Measurements from ENCODE around the gene FBLN2.
"Not testable (repeated sequence)": the region's sequence is repeated elsewhere in the genome, so short reads cannot be mapped to it uniquely, and the experiment has no call there.

The FBLN2 gene

DNA sequence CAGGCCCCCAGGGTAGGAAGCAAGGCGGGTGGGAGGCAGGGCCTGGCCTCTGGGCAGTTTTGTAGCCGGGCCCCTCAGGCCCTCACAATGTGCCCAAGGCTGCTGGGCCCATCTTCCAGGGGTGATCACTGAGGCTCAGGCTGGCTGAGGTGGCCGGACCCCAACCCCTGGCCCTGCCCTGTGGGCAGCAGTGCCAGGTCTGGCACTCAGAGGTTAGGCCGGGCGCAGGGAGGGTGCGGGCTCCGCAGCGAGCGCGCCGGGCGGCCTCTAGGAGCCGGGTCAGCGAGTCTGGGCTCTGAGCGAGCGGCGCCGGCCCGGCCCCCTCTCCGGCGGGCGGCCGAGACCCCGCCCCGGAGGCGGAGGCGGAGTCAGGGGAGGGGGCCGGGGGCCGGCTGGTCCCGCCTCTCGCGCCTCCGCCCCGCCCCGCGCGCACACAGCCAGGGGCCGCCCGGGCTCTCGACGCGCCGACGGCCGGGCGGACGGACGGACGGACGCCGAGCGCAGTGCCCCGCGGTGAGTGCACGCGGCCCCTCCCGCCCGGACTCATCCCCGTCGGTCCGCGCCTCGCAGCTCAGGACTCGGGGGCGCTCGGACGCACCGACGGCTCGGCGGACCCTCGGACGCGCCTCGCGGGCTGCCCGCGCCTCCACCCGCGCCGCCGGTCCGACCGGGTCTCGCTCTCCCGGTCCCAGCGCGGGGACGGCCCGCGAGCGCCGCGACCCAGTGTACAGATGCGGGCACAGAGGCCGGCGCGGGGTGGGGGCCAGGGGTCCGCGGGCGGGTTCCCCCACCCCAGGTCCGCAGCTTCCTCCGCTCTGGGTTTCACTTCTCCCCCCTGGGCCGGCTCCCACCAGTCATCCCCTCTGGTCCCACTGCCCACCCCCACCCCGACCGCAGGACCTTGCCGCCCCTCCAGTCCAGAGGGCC, at the start of gene FBLN2:
FBLN2 (plus strand) TSS at position 430 of the 927 bp plus-strand sequence. CDS start 21,231 bp downstream, outside the sequence.
- no peak for DNase-seq

DNA sequence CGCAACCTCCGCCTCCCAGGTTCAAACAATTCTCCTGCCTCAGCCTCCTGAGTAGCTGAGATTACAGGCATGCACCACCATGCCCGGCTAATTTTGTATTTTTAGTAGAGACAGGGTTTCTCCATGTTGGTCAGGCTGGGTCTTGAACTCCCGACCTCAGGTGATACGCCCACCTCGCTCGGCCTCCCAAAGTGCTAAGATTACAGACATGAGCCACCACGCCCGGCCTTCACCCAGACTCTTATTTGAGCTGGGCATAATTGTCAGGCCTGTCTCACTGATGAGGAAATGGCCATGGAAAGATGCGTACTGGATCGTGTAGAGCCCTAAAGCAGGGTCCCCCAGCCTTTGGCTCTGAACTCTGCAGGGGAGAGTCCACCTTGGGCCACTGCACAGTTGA, 49.7 kb upstream of the FBLN2 start:
- not testable (repeated sequence) for DNase-seq

DNA sequence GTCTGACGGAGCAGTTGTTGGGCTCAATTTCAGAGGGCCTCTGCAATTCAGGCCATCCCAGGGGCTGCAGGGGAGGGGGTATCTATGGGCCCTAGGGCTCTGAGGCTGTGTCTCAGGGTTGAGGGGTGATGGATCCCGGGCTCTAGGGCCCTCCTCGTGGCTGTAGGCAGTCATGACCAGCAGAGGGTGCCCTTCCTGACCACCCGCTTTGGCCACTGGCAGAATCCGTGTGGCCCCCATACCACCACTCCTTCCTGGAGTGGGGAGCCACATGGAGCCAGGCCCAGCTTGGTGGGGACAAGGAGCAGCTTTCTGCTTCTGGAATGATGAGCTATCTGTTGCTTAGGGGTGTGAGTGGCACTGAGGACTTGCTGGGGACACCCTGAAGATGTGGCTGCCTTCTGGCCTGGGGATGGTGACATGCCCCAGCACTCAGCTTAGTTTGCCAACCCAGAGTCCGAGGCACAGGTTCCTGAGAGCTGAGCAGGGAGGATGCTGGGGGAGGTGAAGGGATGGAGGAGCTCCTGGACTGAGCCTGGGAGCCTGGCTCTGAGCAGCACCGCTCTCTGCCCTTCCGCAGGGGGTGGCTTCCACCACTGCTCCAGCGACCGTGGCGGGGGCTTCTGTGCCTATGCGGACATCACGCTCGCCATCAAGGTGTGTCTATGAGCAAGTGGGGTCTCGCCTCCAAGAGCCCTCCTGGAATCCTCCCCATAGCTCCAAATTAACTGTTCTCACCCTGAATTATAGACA, 48.6 kb upstream of the FBLN2 start:
- DNase-seq = no peak

DNA sequence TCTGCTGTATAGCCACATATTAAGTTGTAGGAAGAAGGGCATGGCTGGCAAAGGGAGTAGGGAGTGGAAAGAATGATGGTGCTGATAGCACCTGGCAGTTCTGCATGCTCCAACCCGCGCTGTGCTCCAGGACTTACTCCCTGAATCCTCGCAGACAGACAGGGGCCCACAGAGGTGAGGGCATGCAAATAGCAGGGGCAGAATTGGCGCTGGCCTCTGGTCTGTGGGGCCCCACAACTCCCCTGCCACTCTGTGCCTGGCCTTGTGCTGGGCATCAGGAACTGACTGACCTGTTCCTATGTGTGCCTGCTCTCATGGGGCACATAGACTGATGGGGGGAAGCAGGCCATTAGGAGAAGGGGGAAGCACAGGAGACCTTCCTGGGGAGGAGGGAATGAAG, 47.9 kb upstream of the FBLN2 start:
- DNase-seq = no peak

DNA sequence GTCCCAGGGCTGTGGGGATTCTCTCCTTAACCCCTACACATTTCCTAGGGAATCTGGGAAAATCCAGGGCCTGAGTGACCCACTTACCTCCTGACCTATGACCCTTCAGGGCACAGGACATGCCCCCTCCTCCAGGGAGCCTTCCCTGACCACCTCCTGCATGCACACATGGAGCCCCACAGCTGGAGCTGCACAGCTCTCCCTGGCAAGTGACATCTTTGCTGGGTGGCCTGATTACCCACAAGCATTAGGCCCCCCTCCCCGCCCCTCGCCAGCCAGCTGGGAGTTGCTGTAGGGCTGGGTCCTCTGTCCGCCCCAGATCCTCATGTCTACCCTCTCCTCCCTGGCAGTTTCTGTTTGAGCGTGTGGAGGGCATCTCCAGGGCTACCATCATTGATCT, 47.4 kb upstream of the FBLN2 start:
- DNase-seq = no peak

DNA sequence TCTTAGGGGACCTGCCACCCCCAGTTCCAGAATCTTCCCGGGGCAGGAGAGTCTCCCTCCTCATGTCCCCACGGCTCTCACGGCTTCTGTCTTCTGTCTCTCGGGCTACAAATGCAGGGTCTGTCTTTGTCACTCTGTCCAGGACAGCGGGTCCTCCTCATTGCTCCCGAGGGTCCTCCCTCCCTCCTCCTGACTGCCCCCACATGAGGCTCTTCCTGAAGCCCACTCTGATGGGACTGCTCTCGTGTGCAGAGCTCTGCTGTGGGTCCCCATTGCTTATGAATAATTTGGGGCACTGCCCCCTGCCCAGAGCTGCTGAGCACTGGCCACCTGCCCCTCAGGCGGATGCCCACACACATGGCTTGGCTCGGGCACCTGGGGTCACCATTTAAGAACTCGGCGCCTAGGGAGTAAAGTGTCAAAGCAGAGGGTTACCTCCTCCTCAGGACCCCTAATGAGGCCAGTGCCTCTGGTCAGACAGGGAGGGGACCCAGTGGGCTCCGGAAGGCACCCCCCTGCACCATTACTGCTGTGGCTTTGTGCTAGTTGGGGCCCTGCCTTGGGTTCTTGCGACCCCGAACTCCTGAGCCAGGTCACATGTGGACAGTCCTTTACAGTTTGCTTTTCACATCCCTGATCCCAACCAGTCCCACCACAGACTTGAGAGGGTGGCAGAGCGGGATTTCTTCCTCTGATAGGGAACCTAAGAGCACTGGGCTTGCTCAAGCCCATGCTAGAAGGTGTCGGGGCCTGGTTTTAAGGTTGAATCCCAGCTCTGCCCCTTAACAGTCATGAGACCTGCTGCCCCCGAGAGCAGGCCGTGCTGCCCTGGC, 46.8 kb upstream of the FBLN2 start:
- DNase-seq = no peak

DNA sequence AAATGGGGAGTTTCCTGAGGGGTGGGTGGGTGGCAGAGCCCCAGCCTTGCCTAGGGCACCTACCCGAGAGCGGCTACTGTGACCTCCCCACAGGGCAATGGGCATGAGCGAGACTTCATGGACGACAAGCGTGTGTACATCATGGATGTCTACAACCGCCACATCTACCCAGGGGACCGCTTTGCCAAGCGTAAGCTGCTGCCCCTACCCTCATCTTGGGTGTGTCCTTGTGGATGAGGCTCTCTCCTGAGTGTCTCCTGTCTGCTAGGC, 46.2 kb upstream of the FBLN2 start:
- DNase-seq = no peak

DNA sequence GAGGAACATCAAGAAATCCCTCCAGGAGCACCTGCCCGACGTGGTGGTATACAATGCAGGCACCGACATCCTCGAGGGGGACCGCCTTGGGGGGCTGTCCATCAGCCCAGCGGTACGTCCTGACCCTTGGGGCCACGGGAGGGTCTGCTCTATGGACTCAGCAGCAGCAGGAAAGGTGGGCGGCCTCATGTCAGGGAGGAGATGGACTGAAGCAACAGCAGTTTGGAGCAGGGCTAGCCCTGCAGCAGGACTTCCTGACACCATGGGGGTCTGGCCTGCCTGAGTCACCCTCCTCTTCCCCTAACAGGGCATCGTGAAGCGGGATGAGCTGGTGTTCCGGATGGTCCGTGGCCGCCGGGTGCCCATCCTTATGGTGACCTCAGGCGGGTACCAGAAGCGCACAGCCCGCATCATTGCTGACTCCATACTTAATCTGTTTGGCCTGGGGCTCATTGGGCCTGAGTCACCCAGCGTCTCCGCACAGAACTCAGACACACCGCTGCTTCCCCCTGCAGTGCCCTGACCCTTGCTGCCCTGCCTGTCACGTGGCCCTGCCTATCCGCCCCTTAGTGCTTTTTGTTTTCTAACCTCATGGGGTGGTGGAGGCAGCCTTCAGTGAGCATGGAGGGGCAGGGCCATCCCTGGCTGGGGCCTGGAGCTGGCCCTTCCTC, 44.6 kb upstream of the FBLN2 start:
- DNase-seq = no peak

DNA sequence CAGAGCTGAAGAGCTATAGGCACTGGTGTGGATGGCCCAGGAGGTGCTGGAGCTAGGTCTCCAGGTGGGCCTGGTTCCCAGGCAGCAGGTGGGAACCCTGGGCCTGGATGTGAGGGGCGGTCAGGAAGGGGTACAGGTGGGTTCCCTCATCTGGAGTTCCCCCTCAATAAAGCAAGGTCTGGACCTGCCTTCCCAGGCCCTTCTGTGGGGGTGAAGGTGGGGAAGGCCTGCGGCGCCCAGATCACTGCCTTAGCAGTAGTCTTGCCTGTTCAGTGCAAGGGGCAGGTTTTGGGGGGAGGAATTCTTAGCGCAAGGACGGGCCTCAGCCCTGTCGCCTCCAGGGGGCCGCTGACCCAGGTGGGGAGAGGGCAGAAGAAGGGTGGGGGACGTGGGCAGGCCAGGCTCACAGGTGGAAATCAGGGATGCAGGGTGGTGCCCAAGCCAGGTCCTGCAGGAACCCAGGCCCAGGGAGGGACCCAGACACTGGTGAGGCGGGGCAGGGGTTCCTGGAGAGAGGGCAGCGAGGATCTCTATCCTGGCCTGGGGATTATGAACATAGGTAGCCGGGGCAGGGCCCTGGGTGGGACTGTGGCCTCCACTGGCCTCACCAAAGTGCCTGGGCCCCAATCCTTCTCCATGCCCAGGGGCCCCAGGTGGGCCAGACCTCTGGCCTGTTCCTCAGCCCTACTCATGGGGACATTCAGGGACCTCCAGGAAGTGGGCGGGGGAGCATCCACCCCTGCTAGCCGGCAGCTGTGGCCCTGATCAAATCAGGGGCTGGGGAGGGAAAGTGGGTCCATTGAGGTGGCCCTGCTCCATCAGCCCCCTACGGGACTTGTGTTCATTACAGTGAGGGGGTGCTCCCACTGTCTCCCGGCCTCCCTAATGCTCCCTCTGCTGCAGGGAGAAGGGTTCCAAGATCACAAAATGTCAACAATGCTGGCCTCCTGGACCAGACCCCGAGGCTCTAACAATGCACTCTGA, 43.5 kb upstream of the FBLN2 start:
- DNase-seq = no peak

DNA sequence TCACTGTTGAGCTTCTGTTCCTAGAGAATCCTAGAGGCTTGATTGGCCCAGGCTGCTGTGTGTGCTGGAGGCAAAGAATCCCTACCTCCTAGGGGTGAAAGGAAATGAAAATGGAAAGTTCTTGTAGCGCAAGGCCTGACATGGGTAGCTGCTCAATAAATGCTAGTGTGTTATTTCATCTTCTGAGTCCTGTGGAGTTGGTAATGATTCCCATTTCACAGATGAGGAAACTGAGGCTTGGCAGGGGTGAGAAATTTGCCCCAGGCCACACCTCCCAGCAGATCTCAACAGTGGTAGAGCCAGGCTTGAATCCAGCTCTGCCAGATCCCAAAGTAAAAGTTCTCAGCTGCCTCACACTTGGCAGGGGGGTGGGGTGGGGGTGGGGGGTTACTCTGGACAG, 42.7 kb upstream of the FBLN2 start:
- DNase-seq = no peak

DNA sequence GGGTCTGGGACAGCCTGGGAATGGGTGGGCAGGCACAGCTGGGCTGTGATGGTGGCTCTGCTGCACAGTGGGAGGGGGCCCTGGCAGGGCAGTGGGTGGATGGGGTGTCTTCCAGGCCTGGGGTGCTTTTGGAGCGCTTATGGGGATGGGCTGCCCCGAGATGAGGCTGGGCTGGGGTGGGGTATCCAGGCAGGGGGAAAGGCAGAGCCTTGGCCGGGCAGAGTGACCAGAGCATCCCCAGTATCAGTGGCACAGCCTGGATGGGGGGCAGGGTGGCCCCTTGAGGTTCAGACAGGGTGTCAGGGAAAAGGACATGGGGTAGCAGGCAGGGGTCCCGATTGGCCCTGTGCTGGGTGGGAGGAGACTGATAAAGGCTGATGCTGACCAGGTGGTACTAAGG, 42.2 kb upstream of the FBLN2 start:
- no peak for DNase-seq

DNA sequence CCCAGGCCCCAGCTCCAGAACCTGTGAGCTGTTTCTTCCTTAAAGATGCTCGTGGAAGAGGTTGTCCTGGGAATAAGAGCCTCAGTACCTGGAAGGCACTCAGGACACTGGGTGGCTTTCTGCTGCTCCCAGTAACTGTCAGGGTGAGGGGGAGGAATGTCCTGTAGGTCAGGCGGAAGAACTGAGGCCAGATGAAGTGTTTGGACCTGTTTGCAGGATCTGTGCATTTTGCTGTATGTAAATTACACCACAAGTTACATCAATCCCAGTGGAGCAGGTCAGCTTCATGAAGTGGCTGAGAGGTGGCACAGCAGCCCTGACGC, 41.7 kb upstream of the FBLN2 start:
- no peak for DNase-seq

DNA sequence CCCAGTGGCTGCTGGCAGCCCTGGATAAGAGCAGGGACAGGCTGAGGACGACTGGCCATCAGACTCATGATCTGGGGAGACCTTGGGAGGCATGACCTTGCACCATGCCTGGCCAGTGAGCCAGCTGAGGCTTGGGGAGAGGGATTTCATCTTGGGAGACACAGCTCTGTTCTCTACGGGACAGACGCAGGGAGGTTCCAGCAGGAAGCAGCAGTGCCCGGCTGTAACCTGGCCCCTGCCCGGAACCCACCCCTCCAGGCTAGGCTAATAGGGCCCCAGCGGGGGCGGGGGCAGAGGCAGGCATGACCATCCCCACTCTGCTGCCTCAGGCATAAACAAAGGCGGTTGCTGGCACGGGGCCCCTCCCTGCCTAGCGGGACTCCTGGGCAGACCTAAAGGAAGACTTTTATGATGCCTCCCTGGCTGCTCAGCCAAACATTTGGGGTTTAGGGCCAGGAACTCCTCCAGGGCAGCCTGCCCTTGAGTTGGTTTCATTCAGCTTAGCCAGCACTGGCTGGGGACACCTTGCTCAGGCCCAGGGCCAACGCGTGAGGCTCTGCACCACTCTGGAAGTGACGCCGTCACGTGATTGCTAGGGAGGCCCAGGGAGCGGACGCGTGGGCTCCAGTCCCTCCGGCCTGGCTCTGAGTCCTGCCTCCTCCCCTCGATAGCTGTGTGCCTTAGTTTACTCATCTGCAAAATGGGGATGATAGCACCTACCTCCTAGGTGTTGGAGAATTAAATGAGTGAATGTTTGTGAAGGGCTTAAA, 41.2 kb upstream of the FBLN2 start:
- no peak for DNase-seq

DNA sequence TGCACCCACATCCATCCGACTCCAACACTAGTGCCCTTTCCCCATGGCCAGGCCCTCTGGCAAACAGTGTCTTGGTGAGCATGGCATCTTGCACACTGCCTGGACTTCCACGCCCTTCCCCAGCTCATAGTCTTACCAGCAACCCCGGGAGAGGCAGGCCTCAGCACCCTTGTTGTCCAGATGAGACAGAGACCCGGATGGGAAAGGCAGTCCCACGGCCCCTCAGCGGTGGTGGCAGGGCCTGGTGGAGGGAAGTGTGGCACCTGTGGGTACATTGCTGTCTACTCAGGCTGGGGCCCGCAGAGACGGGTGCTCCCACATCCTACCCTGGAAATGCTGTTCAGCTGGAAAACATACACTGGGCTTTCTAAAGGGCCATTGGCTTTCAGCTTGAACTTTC, 40.4 kb upstream of the FBLN2 start:
- DNase-seq = no peak

DNA sequence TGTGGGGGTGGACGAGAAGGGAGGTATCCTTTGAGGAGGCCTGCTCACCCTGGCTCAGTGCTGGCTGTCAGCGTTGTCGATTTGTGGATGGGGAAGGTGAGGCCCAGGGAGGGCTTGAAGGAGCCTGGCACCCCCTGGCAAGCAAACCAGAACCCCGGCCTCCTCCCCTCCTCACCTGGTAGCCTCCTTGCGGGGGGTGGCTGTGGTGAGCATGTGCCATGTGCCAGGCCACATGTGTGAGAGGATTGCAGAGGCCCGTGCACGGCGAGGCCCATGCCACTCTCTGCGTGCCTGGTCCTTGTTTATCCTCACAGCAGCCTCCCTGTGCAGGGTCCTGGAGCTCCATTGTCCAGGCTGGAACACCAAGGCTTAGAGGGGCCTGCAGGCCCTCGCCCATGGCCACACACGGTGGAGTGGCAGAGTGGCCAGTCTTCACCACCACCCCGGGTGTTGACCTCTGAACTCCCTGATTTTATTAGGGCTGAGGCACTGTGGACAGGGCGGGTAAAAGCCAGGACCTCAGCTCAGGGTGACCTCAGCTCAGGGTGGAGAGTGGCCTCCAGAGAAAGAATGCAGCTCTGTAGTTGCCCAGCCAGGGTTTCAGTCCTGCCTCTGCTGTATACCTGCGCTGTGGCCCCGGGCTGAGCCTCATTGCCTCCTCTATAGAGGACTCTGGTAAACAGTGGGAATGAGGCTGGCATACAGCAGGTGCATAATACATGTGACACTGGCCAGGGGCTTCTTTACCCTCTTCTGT, 39.7 kb upstream of the FBLN2 start:
- no peak for DNase-seq

DNA sequence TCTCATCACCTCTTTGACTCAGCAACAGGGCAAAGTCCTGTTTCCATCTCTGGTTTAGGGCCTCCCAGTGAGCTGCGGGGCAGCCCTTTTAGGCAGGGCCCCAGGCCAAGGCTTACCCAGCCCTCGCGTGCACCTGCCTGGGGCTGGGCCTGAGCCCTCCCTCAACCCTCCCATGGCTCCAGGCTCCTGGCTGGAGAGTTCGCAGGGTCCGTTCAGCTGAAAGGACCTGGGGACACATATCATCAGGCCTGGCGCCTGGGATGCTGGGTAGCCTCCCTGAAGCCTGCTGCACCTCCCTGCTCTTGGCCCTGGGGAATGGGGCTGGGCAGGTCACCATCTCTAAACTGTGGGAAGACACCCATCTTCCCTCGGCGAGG, 39.1 kb upstream of the FBLN2 start:
- no peak for DNase-seq

DNA sequence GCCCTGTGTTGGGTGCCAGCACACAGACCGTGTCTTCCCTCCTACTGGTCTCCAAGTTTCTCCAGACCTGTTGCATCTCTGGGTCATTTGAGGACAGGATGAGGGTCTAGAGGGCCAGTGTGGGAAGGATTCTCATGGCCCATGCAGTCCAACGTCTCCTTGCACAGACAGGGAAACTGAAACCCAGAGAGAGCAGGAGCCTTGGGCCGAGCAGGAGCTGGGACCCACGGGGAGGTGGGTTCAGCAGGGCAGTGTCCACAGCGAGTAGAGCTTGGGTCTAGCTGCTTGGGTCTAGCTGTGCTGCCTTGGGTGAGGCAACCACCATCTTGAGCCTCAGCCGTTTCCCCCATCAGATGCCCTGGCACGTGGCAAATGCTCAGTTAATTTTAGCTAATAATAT, 36.5 kb upstream of the FBLN2 start:
- no peak for DNase-seq

DNA sequence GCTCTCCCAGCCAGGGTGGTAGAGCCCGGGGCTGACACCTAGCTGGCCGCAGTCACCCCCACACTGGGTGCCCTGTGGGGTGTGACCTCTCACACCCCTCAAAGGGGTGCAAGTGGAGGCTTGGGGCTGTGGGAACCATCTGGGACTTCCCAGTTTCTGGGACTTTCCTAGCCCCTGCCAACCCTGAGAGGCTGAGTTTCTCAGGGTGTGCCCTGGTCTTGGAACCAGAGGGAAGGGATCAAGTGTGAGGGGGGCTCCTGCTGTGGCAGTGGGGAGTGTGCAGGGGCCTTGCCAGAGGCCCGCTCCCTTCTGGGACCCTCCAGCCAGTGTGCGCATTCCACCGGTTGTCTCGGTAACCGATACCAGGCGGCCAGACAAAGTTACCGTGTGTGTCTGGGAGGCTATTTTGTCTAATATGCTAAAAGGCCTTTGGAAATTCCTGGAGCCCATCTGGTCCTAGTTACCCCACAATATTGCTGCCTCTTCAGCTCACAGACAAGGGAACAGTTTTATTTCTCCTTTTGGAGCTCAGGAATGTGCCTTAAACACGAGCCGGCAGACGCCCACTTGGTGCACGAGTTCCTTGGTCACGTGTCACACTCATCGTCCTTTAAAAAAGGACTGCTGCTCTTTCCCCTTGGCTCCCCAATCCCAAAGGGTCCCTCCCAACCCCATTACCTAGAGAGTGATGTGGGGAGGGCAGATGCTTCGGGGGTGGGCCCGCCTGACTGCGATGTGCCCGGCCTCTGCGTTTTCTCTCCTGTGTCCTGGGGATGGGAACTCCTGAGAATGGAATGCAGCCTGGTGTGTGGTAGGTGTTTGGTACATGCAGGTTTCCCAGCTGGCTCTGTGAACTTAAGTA, 35.6 kb upstream of the FBLN2 start:
- DNase-seq = no peak

DNA sequence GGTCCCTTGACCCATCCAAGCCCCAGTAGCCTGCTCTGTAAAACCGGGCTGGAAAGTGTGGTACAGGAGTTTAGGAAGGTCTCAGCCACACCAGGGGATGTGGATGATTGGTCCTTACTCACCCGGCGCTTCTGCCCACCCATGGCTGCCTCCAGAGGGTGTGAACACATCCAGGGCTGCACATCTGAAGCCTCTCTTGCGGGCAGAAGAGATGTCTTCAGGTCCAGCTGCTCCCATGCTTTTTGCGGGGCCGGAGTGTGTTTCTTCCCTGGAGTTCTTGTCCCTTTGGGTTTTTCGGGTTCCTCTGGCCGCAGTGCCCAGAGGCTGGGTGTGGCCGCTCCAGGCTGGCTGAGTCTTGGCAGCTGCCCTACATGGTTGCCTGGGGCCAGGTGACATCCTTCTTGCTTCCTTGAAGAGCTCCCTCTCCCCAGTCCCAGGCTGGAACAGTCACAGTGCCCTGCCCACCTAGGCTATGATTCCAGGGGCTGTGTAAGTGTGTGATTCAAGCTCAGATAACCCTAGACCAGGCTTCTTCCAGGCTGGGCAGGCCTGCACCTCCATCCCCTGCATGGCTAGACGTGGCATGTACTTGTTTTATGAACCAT, 34.9 kb upstream of the FBLN2 start:
- DNase-seq = no peak
